22Rv1 (cell line): ENCODE results near the gene KIF1C.

ENCODE experiments used
- H3K27ac ChIP-seq: fragments of 450-650 bp; 2 replicates; pipeline ENCODE4 v1.5.1; 2017
- ZFX ChIP-seq: fragments of 450-650 bp; IDR thresholded peaks from 2 replicates; pipeline ENCODE4 v1.6.1; 2017; ENCODE audit warnings: antibody characterized with exemption, borderline replicate concordance
- TF ChIP-seq, protein P1 (sequence below): fragments of 450-650 bp; IDR thresholded peaks from 2 replicates; pipeline ENCODE4 v1.5.1; 2017; ENCODE audit warnings: mild to moderate bottlenecking

Gene KIF1C

DNA sequence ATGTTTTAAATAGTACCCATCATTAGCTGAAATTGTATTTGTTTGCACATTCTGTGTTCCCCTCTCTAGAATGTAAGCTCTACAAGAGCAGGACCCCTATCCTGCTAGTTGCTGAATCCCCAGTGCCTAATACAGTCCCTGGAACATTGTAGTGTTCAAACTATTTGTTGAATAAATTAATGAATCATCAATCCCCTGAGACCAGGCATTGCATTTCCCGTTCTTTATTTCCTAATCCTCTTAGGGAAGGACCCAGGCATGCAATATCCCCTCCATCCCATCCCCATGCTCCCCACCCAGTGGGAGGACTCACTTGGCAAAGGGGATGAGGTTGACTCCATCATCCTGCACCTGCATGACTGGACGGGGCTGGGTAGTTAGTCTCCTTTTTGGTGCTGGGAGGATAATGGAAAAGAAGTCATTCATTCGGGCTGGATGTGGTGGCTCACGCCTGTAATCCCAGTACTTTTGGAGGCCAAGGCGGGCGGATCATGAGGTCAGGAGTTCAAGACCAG, 3.6 kb upstream of the KIF1C start:
- TF ChIP-seq ZFX, result no peak

DNA sequence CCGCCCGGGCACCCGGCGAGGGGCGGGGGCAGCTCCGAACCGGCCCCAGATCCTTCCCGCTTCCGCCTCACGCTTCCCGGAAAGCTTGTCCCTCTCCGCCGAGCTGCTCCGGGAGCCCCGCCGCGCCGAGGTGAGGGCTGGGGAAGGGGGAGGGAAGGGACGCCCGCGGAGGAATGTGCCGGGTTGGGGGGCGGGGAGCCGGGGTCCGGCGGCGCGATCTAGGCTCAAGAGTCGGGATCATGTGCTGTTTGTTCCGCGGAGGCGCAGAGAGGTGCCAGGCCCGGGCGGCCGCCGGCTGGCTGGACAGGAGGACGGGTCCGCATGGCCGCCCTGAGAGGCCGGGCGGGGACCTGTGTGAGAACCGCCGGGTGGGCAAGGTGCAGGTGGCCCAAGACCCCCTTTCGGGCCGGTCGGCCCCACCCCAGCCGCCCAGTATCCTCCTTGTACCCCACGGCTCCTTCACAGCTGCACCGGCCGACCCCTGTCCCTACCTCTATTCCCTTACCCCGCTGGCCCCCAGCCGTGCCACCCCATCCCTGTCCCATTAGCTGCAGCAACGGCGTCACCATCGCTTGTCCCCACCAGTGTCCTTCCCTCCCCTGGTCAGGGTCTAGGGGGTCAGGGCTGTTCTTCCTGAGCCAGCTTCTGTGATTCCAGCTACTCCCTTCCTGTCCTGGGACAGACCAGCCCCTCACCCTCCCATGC, 429 bp downstream of the KIF1C start:
- peak overlapping the region; percentile 79 for H3K27ac ChIP-seq

More for the DNA sequence above, 3.6 kb upstream of the KIF1C start:
- H3K27ac ChIP-seq, result no peak overlapping the region

DNA sequence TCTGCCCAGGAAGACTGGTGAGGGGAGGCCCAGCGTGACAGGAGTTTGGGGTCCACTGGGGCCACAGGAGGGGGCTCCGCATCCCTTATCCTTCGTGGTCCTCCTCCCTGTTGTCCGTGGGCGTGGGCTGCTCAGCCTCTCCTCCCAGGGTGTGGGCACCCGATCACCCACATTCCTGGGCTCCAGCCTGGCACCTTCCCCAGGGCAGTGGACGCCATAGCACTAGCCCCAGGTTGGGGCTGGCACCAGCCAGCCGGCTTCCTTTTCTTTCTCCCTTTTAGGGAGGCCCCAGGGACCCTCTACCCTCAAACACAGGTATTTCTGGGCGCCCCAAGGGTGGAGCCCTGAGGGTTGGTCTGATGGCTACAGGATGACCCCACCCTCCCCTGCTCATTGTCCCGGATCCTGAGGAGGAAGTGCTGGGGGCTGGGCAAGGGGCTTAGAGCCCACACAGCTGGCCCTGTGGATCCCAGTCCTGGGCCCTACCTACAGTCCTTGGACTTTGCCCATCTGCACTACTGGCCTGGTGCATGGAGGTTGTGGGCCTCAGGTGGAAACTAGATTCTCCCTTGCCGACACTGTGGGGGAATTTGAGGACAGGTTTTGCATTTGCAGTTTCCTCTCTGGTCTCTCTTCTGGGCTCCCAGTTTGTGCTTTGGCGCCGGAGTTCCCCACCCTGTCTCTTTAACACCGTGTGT, 1.1 kb downstream of the KIF1C start:
- peak overlapping the region; percentile 79 for H3K27ac ChIP-seq
- TF ChIP-seq, protein P1, sequence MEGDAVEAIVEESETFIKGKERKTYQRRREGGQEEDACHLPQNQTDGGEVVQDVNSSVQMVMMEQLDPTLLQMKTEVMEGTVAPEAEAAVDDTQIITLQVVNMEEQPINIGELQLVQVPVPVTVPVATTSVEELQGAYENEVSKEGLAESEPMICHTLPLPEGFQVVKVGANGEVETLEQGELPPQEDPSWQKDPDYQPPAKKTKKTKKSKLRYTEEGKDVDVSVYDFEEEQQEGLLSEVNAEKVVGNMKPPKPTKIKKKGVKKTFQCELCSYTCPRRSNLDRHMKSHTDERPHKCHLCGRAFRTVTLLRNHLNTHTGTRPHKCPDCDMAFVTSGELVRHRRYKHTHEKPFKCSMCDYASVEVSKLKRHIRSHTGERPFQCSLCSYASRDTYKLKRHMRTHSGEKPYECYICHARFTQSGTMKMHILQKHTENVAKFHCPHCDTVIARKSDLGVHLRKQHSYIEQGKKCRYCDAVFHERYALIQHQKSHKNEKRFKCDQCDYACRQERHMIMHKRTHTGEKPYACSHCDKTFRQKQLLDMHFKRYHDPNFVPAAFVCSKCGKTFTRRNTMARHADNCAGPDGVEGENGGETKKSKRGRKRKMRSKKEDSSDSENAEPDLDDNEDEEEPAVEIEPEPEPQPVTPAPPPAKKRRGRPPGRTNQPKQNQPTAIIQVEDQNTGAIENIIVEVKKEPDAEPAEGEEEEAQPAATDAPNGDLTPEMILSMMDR, result no peak
- TF ChIP-seq ZFX, result no peak

More for the DNA sequence above, 429 bp downstream of the KIF1C start:
- TF ChIP-seq ZFX, result no peak
- TF ChIP-seq, protein P1, result no peak

DNA sequence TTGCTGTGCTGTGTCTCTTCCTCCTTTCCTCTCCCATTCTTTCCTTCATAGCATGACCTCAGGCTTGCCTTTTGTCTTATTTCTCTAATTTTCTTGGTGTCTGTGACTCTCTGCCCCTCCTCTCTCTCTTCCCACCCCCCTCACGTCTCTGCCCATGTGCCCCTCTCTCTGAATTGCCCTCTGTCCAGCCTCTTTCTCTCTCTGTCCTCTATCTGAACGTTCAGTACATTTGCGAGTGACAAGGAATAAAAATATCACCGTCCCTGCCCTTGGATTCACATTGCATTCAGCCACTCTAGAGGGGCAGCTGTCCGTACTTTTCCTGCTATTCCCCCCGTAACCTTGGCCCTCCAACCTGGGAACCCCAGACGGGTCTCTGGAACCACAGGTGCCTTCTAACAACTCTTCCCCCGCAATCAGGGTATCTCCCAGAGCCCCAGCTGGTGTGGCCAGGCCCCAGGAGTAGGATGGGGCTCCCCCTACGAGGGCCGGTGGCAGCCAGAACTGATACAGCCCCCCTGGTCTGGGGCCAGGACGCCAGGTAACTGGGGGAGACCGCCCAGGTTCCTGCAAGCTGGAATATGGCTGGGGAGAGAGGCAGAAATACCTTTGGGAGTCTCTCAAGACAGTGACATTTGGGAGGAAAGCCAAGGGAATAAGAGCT, 1.8 kb downstream of the KIF1C start:
- TF ChIP-seq, protein P1, result no peak
- no peak for TF ChIP-seq ZFX
- H3K27ac ChIP-seq, result peak overlapping the region; percentile 79

DNA sequence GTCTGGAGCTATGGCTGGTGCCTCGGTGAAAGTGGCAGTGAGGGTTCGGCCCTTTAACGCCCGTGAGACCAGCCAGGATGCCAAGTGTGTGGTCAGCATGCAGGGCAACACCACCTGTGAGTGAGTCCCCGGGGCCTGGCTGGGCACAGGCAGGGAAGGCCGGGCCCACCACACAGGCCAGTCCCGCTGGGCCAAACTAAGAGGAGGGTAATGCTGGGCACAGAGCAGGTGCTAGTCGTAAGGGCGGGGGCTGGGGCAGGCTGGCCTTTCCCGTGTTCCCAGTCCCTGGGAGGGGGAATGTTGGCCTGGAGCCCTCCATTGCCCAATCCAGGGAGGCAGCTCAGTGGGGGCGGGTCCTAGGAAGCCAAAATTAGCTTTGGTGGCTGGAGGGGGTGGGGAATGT, 2.5 kb downstream of the KIF1C start:
- peak overlapping the region; percentile 79; the same call in 1 of the 2 replicates for H3K27ac ChIP-seq
- TF ChIP-seq, protein P1, result no peak

DNA sequence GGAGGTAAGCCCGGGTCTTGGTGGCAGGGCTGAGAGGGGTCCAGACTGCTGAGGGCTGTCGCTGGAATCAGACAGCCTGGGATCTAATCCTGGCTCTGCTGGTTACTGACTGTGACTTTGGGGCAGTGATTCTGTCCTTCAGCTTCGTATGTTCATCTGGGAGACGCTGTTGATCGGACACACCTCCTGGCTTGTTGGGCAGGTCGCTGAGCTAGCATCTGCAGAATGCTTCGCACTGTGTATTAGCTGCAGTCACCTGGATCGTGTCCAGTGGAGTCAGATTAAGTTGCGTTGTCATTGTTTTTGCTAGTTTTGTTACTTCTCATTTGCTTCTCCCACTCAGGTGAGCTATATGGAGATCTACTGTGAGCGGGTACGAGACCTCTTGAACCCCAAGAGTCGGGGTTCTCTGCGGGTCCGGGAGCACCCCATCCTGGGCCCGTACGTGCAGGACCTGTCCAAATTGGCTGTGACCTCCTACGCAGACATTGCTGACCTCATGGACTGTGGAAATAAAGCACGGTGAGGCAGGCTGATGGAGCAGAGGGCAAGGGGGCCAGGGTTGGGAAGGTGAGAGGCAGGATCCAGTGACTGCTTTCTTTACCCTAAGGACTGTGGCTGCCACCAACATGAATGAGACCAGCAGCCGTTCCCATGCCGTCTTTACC, 4.5 kb downstream of the KIF1C start:
- TF ChIP-seq, protein P1, result no peak
- no peak for TF ChIP-seq ZFX
- H3K27ac ChIP-seq, result no peak overlapping the region

DNA sequence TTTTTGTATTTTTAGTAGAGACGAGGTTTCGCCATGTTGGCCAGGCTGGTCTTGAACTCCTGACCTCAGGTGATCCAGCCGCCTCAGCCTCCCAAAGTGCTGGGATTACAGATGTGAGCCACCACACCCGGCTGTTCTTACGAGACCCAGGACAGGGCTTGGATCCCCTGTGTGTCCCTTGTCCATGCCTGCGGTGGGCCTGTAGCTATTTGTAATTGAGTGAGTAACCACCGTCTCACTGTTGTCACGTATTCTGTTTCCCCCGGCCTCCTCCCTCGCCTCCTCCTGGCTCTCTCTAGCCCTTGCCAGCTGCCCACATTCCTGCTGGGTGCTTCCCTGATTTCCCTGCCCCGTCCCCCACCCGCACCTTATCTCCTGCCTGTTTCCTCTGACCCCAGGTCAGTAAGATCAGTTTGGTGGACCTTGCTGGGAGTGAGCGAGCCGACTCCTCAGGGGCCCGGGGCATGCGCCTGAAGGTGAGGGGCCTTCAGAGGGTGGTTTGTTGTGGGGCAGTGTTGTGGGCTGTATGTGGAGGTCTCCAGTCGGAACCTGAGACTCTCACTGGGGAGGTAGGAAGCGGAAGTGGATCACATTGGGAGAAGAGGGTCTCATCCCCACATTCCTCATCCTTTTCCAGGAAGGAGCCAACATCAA, 5.6 kb downstream of the KIF1C start:
- H3K27ac ChIP-seq, result no peak overlapping the region
- TF ChIP-seq, protein P1, result no peak
- no peak for TF ChIP-seq ZFX
